GM23248 (cell line): ENCODE measurements around the gene BPIFB3.

Experiments
- EZH2 ChIP-seq: fragments of 200-600 bp; sonication (generic); IDR thresholded peaks from 2 replicates; pipeline ENCODE4 v1.6.1; 2018; ENCODE audit warnings: antibody characterized with exemption, mild to moderate bottlenecking; ENCODE audit not compliant: insufficient read depth, poor library complexity, severe bottlenecking
- EZH2phosphoT487 ChIP-seq: fragments of 200-600 bp; sonication (generic); IDR thresholded peaks from 2 replicates; pipeline ENCODE4 v1.6.1; 2018; ENCODE audit warnings: antibody characterized with exemption, moderate library complexity, mild to moderate bottlenecking, low read depth; ENCODE audit not compliant: insufficient read depth

DNA sequence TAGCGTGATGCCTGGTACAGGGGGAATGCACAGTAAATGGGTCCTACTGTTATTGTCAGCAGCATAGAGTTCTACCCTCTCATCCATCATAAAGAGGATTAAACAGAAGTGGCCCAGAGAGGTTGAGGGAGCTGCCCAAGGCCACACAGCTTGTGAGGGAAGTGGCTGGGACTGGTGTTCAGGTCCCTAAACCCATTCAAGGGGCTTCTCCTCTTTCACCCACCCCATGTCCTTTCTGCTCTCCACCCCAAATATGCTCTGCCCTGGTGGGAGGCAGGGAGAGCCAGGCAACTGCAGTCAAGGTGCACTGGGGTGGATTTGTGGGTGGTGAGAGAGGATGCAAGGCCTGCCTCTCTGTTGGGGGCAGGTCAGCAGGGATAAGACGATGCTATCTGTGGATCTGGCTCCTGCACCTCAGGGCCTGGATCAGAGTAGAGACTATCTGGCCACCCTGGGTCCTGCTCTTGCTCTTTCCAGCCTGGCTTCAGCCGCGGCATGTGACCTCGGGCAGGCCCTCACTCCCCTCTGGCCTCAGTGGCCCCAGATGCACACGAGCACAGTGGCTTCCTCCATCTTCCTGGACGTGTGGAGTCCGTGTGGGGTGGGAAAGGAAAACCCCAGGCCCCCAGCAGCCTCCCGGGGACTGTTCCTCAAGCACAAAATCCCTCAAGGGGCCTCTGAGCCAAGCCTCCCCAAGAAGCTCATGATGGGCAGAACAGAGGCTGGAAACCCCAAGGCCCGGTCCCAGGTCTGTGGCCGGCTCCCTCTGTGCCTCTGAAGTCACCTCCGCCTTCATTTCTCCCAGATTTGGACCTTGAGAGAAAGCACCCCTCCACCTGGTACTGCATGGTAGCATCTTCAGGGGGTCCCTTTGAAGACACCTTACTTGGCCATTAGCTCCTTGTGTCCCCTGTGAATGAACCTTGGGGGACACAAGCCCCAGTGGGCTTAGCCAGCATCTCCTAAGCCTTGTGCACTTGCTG lies 25.6 kb upstream of the BPIFB3 start:
- TF ChIP-seq EZH2, result no peak
- no peak for TF ChIP-seq EZH2phosphoT487
